PC-9 (cell line): ENCODE results near the gene ARFGEF3.

Experiments
- CTCF ChIP-seq: fragments of 200-600 bp; sonication (generic); conservative IDR thresholded peaks from 2 replicates; pipeline ENCODE4 v1.6.1; 2017; ENCODE audit warnings: mixed run types, antibody characterized with exemption, mild to moderate bottlenecking, moderate library complexity
- EZH2 ChIP-seq: fragments of 200-600 bp; sonication (generic); IDR thresholded peaks from 2 replicates; pipeline ENCODE4 v1.8.0; 2017; ENCODE audit warnings: antibody characterized with exemption, low read depth

GRCh38 chr6:138194287-138194686 lies 32.5 kb downstream of the ARFGEF3 start:
- TF ChIP-seq CTCF (no peak), EZH2 (no peak)
